PC-3 (cell line): ENCODE measurements around the gene DCDC1.

Experiments used
- CTCF ChIP-seq: fragments of 300-600 bp; sonication (generic); conservative IDR thresholded peaks from 2 replicates; pipeline ENCODE4 v1.5.1; 2017; ENCODE audit warnings: antibody characterized with exemption, low read depth, mild to moderate bottlenecking, low read length
- EZH2 ChIP-seq: fragments of 300-600 bp; sonication (generic); IDR thresholded peaks from one replicate; pipeline ENCODE4 v1.6.1; 2017; ENCODE audit warnings: antibody characterized with exemption, mild to moderate bottlenecking, low read length; ENCODE audit not compliant: unreplicated experiment

- TF ChIP-seq EZH2, result no peak
- no peak for TF ChIP-seq CTCF
These were observed 242.2 kb downstream of the DCDC1 start for GRCh38 chr11:31127290-31127689.
